NCI-H2029 treated with DMSO at 0.1 percent for 48 hours (cell line): ENCODE data around the gene CSPG5.

ENCODE experiments used
- DNase-seq: peaks from one replicate; lab custom pipeline; 2025; lab: John Stamatoyannopoulos, UW

Gene CSPG5

GRCh38 chr3:47586746-47587145, 8.1 kb upstream of the CSPG5 start:
- no peak for DNase-seq

GRCh38 chr3:47583320-47584075, 4.8 kb upstream of the CSPG5 start:
- DNase-seq: no peak

GRCh38 chr3:47581835-47582234, 3.2 kb upstream of the CSPG5 start:
- DNase-seq: no peak

DNA sequence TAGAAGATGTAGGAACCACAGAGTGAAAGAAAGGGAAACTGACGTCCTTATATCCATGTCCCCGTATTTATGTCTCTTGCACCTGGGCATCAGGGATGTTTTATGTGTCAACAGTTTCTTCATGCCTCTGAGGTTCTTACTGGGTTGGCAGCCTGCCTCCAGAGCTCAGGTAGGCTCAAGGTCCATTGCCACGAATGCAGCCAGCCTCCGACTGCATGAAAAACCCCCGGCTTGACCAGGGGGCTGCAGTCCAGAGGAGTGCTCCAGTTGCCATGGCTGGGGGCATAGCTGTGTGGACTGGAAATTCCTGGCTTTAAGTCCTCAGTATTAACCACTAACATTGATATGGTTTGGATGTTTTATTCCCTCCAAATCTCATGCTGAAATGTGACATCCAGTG, 2.8 kb upstream of the CSPG5 start:
- no peak for DNase-seq

GRCh38 chr3:47580481-47580880, 1.8 kb upstream of the CSPG5 start:
- no peak for DNase-seq

DNA sequence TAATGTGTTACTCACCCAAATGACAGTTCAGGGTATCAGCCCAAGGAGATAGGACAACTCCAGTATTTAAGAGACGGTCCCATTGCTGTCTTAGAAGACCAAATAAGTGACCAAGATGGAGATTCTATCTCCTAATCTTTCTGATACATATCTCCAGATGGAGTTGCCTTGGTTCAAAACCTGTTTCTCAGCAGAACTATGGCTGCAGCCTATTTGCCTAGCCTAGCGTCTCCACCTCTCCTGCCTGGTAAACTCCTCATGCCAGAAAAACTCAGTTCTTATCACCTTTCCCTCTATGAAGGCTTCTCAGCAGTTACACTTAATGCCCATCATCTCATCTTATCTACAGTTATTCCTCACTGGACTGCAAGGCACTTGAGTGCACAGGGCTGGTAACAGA, 1.2 kb upstream of the CSPG5 start:
- no peak for DNase-seq

DNA sequence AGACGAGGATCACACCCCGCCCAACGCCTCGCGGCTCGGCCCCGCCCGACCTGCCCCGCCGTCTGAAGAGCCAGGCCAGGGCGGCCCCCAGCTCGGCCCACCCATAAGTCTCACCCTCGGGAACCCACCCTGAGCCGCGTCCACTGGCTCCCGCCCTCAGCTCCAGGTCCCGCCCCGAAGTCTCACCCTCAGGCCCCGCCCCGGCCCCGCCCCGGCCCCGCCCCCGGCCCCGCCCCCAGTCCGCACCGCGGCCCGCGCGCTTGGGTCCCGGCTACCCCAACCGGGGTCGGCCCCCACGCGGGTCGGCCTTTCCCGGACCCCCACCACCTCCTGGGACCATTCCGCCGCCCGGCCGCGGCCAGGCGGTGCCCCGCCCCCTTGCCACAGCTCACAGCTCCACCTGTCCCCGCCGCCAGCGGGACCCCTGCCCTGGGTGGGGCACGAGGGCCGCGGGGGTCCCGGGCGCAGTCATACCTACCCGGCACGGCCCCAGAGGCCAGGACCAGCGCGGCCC, 489 bp downstream of the CSPG5 start:
- DNase-seq: no peak

DNA sequence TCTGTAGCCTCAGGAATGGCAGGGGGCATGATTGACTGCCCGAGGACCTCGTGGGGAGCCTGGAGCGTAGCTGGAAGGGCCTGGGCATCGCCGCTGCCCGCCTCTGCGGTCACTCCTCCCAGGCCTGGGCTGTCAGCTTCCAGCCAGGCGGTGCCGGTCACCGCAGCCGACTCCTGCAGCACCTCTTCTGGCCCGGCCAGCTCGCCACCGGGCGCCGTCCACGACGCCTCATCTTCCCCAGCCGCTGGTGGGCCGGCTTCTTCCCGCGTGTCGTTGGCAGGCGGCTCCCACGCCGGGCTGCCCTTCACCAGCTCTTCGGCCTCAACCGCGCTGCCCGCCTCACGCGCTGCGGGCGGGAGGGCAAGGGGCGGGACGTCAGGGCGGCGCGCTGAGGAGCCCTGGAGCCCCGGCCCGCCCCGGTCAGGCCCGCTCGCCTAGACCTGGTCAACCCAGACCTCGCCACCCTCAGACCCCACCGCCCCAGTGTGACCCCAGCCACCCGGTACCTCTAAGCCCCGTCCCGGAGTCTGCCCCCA, 1.0 kb downstream of the CSPG5 start:
- DNase-seq: no peak

- DNase-seq: no peak
Measured at GRCh38 chr3:47573190-47574172, 5.2 kb downstream of the CSPG5 start.

DNA sequence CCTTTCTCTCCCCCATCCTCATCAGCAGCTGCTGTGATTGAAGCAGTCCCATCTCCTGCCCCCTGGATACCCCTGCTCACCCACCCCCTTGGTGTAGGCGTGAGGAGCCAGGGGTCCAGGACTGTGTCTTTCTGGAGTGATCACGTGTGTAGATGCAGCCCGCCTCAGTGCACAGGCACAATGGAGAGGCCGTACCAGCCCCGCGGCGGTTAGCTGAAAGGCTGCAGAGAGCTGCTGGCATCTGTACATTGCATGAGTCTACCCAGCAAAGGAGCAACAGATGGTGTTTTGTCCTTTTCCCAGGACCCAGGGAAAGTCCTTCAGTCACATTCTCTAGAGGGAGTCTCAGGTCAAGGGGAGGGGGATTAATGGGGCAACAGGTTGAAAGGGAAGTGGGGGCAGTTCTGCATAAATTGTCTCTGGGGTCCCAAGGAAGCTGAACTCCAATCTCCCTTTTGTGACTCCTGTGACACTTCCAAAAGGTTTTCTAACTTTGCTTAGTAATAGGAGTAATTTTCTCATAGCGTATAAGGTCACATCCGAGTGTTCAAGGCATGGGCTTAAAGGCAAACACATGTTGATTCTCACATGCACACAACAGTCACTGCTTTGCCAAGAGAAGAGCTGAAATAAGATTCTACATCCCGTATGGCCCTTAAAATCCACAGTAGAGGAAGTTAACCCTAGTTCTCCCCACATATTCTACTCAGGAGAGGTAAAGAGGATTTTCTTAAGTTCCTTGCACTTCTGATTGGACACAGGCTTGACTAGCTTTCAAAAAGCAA, 7.1 kb downstream of the CSPG5 start:
- DNase-seq: no peak

DNA sequence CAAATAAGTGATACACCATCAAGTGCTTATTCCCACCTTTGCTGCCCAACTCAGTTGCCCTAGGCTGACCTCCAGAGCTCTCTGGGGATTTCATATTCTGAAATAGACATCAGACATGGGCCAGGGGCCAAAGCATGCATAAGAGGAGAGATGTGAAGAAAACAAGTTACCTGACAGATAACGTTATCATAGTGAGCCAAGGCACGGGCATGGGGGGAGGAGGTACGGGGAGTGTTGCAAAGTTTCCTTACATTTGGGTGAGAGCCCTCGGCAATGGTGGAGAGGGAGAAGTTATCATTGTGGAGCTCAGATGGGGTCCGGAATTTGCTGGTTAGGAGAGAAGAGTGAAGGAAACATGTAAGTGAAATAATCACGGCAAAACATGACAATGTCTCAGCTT, 9.8 kb downstream of the CSPG5 start:
- DNase-seq: no peak

DNA sequence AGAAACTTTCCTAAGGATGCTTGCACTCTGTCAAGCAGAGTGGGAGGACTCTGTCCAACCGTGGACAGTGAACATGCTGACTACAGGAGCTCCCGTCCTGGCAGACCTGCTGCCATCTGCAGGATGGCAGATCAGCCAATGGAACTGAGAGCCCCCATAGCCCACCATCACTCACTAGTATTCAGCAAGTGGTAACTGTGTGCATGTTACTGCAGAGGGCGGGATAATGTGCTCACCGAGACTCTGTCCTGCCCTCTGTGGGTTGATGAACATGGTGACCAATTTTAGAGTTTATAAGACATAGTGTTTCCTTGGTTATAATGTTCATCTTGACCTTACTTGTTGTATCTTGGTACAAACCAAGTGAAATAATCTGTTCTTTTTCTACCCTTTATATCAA, 11.5 kb downstream of the CSPG5 start:
- no peak for DNase-seq

DNA sequence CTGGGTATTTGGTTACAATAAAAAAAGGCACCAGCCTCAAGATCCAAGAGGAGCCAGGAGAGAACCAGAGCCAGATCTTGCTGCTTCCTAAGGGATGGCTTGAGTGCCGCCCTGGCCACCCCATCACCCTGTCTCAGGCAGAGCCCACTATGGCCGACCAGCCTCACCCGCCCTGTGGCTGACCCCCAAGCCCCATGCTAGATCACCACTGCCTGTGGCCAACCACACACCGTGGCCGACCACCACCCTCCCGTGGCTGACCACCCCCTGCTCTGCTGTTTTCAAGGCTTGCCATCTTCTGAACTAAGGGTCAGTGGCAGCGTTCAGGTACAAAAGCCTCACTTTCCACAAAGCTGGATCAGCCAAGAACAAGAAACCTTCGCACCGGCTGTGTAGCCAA, 12.0 kb downstream of the CSPG5 start:
- no peak for DNase-seq

- DNase-seq: no peak
Measured at GRCh38 chr3:47565734-47566550, 12.7 kb downstream of the CSPG5 start.

- DNase-seq: no peak
Measured at GRCh38 chr3:47556351-47556750, 22.3 kb downstream of the CSPG5 start.

DNA sequence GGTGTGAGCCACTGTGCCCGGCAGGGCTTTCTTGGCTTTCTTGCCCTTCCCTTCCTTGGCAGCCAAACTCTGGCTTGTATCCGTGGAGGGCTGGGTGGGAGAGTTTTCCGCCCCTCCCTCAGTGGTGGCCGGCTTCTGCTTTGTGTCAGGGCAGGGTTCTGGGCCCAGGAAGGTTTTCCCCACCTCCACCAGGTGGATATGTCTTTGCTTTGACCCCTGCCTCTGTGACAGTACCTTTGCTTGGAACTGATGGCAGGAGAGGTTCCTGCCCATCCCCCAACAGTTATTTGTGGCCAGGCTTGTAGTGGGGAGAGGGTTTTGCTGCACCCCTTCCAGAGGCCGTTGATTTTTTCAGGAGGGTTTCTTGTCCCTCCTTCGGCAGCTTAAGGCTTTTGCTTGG, 24.3 kb downstream of the CSPG5 start:
- no peak for DNase-seq

DNA sequence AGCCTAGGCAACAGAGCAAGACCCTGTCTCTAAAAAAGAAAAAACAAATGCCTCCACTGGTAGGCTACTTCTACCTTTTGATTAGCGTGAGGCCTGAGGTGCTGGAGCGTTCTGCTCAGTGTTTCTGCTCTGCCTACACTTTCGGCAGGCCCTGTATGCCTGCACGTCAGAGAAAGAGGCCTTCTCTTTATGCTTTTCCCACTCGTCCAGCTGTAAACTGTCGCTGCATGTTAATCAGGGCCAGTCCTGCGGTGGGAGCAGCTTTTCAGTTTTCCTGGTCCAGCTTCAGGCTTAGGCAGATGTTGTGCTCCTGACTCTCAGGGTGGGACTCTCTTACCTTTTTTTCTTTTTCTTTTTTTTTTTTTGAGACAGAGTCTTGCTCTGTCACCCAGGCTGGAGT, 25.3 kb downstream of the CSPG5 start:
- DNase-seq: no peak

DNA sequence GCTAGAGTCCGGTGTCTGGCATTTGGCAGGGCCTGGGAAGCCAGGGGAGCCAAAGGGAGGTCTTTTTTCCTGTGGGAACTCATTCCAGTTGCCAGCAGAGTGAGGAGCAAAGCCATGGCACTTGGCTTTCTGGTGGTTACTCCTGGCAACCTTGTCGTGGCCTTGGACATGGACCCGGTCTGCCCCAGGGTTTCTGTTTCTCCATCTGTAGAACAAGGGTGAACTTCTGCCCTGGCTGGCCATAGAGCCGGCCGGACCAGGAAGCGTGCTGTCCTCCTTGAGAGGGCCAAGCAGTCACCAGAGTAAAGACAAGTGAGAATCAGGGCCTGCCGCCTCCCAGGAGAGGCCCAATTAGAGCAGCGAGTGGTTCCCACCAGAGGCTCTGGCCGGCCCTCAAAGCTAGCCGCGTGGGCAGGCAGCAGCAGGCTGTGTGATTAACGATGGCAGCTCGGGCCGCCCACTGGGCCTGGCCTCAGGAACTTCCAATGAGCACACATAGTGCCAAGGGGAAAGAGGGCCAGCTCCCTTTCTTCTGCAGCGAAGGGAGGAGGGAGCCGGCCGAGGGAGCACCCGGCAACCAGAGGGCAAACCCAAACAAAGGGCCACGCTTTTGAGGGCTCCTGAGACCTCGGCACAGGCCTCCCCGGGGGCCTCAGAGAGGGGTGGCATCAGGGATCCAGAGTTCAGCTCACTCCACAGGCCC, 36.0 kb downstream of the CSPG5 start:
- DNase-seq: no peak

GRCh38 chr3:47541583-47542108, 37.0 kb downstream of the CSPG5 start:
- DNase-seq: no peak

GRCh38 chr3:47540281-47540680, 38.4 kb downstream of the CSPG5 start:
- DNase-seq: no peak
